SK-N-DZ (cell line): ENCODE data around the gene RFTN1. TPM values are rescaled to one million over a fixed set of nuclear protein-coding genes. Genes with fewer than 3 reads are reported as not detected.

Experiments
- DNase-seq: peaks from one replicate; pipeline ENCODE4 v3.0.0-alpha.2; 2015; ENCODE audit warnings: low spot score
- polyA plus RNA-seq, 2 experiments: library from polyadenylated mRNA; depleted of rRNA; stranded (reverse); fragments of >200 nt; gene quantifications; 2 replicates each; pipeline ENCODE4 v1.2.3, GENCODE V29; 2014

RFTN1 gene
- polyA plus RNA-seq (2014; cell fraction: cytosol; rRNA removed): 9.9 and 10.3 TPM in 2 replicates
- 6.0 and 7.1 TPM in 2 replicates for polyA plus RNA-seq (2014; cell fraction: nucleus; rRNA removed)

- peak; percentile 31 for DNase-seq
These were observed at the start of gene RFTN1 for GRCh38 chr3:16513141-16514020. TSS of gene RFTN1 (minus strand) at chr3:16513699. CDS start at chr3:16493869, 19,830 bp downstream.

GRCh38 chr3:16559653-16560365, 46.3 kb upstream of the RFTN1 start:
- no peak for DNase-seq

- no peak for DNase-seq
These were observed 40.6 kb upstream of the RFTN1 start for GRCh38 chr3:16554126-16554525.

- no peak for DNase-seq
These were observed 39.3 kb upstream of the RFTN1 start for GRCh38 chr3:16552757-16553156.

GRCh38 chr3:16551342-16551976, 38.0 kb upstream of the RFTN1 start:
- DNase-seq: no peak

GRCh38 chr3:16550676-16551341, 37.3 kb upstream of the RFTN1 start:
- peak; percentile 89 for DNase-seq

- DNase-seq: no peak
These were observed 36.8 kb upstream of the RFTN1 start for GRCh38 chr3:16550305-16550675.

- DNase-seq: no peak
These were observed 35.2 kb upstream of the RFTN1 start for GRCh38 chr3:16548721-16549120.

GRCh38 chr3:16547561-16548357, 34.3 kb upstream of the RFTN1 start:
- DNase-seq: no peak

GRCh38 chr3:16546186-16547010, 32.9 kb upstream of the RFTN1 start:
- no peak for DNase-seq

GRCh38 chr3:16545413-16546185, 32.1 kb upstream of the RFTN1 start:
- DNase-seq: no peak

- no peak for DNase-seq
These were observed 29.9 kb upstream of the RFTN1 start for GRCh38 chr3:16543242-16543864.

GRCh38 chr3:16538507-16538906, 25.0 kb upstream of the RFTN1 start:
- no peak for DNase-seq

GRCh38 chr3:16536996-16537395, 23.5 kb upstream of the RFTN1 start:
- DNase-seq: no peak

- DNase-seq: no peak
These were observed 22.8 kb upstream of the RFTN1 start for GRCh38 chr3:16536344-16536663.

GRCh38 chr3:16534640-16535262, 21.3 kb upstream of the RFTN1 start:
- no peak for DNase-seq

GRCh38 chr3:16533928-16534574, 20.6 kb upstream of the RFTN1 start:
- DNase-seq: no peak

GRCh38 chr3:16529264-16529663, 15.8 kb upstream of the RFTN1 start:
- DNase-seq: no peak
